OCI-LY7 (cell line): ENCODE measurements around the gene AMPD3. TPM values are rescaled to one million over a fixed set of nuclear protein-coding genes. Genes with fewer than 3 reads are reported as not detected.

Experiments used
- BruUV-seq: library from RNA; stranded (reverse); fragments of 400-500 nt; replicated peaks from 2 replicates; lab custom pipeline; 2021; lab: Mats Ljungman, UMichigan
- CTCF ChIA-PET: fragments of 300-600 bp; sonication (Branson Sonifier 250); formaldehyde crosslinking; loops from one replicate; lab custom pipeline; 2022; ENCODE audit warnings: antibody characterized with exemption; ENCODE audit not compliant: unreplicated experiment; lab: Charles Lee
- POLR2A ChIA-PET: fragments of 300-600 bp; sonication (Branson Sonifier 250); formaldehyde crosslinking; loops from one replicate; lab custom pipeline; 2022; ENCODE audit warnings: antibody characterized with exemption; lab: Charles Lee
- DNase-seq: peaks from one replicate; pipeline ENCODE4 v3.0.0-alpha.2; 2015; ENCODE audit warnings: low spot score
- H2AFZ ChIP-seq: fragments of 200-600 bp; sonication (generic), shearing (Covaris generic); 2 replicates; pipeline ENCODE4 v1.6.1; 2014; ENCODE audit warnings: mild to moderate bottlenecking, antibody characterized with exemption, low read length, moderate library complexity
- H3K27ac ChIP-seq: fragments of 200-600 bp; sonication (generic); 2 replicates; pipeline ENCODE4 v1.5.1; 2014; ENCODE audit warnings: mixed run types, low read depth, mild to moderate bottlenecking, moderate library complexity, low read length, inconsistent platforms; ENCODE audit not compliant: poor library complexity, severe bottlenecking
- H3K36me3 ChIP-seq: fragments of 200-600 bp; sonication (generic); 2 replicates; pipeline ENCODE4 v1.6.1; 2014; ENCODE audit warnings: mild to moderate bottlenecking, antibody characterized with exemption, low read length, moderate library complexity, mixed read lengths; ENCODE audit not compliant: insufficient read depth
- H3K4me1 ChIP-seq: fragments of 200-600 bp; sonication (generic); 2 replicates; pipeline ENCODE4 v1.5.1; 2014; ENCODE audit warnings: mild to moderate bottlenecking, low read length; ENCODE audit not compliant: insufficient read depth, poor library complexity, severe bottlenecking
- H3K4me2 ChIP-seq: fragments of 200-600 bp; sonication (generic); 2 replicates; pipeline ENCODE4 v1.6.1; 2014; ENCODE audit warnings: mild to moderate bottlenecking, low read length
- H3K4me3 ChIP-seq: fragments of 200-600 bp; sonication (generic); 2 replicates; pipeline ENCODE4 v1.5.1; 2014; ENCODE audit warnings: mild to moderate bottlenecking, low read depth, low read length; ENCODE audit not compliant: poor library complexity, severe bottlenecking
- H3K79me2 ChIP-seq: fragments of 200-600 bp; sonication (generic); 2 replicates; pipeline ENCODE4 v1.6.1; 2016; ENCODE audit warnings: low read depth, mild to moderate bottlenecking, low read length, moderate library complexity, mixed read lengths; ENCODE audit not compliant: insufficient read depth
- H3K9me2 ChIP-seq: fragments of 200-600 bp; sonication (generic); 2 replicates; pipeline ENCODE4 v1.6.1; 2016; ENCODE audit warnings: mild to moderate bottlenecking, low read length, mixed read lengths; ENCODE audit not compliant: insufficient read depth
- H3K9me3 ChIP-seq: fragments of 200-600 bp; sonication (generic); 2 replicates; pipeline ENCODE4 v1.6.1; 2014; ENCODE audit warnings: mild to moderate bottlenecking, mixed run types, low read length, mixed read lengths
- H4K20me1 ChIP-seq: fragments of 200-600 bp; sonication (generic); 2 replicates; pipeline ENCODE4 v1.6.1; 2014; ENCODE audit warnings: mild to moderate bottlenecking, antibody characterized with exemption, low read length, moderate library complexity, mixed read lengths; ENCODE audit not compliant: insufficient read depth
- EZH2phosphoT487 ChIP-seq: fragments of 200-600 bp; sonication (generic); IDR thresholded peaks from 2 replicates; pipeline ENCODE4 v1.6.1; 2018; ENCODE audit warnings: low read depth, borderline replicate concordance, mild to moderate bottlenecking, mixed run types, antibody characterized with exemption, low read length, moderate library complexity, mixed read lengths
- intact Hi-C: fragments of 100-400 bp; cut with micrococcal nuclease; formaldehyde crosslinking; loops from one replicate; pipeline ENCODE4 v1.10.0; 2022; ENCODE audit not compliant: unreplicated experiment
- total RNA-seq, 2 experiments: library from RNA; depleted of rRNA in 1 of 2; stranded (reverse); fragments of >200 nt in 1 of 2; shearing (Covaris generic) in 1 of 2; gene quantifications; 2 replicates each; pipeline ENCODE4 v1.2.3, GENCODE V29; 2014 to 2022
- TF ChIP-seq, protein P1 (sequence below): fragments of 200-600 bp; sonication (generic); conservative IDR thresholded peaks from 2 replicates; pipeline ENCODE4 v1.5.1; 2014; ENCODE audit warnings: mild to moderate bottlenecking, antibody characterized with exemption, low read length, moderate library complexity, mixed read lengths

The AMPD3 gene
- total RNA-seq, 2 experiments from 2014 or later = 13.5 to 25.6 TPM

DNA sequence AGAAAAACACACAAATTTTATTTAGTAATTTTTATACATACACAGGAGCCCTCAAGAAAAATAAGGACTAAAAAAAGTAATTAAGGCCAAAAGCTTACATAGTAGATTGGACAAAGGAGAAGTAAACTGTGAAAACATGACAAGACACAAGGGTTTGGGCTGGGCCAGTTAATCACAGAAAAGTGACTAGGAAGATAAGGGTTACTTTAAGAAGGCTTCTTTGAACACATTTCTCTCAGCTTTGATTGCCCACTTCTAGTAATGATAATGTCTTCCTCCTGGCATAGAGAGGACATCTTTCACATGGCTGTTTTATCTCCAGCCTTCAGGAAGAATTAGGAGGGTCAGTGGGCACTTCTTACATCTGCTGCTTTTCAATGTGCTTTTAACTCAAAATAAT is 82.5 kb downstream of the AMPD3 start:
- POLR2A ChIA-PET = interaction anchor here (0.9 kb wide), 1 partner anchor 59 kb away, joined by 3 read pairs; no protein-coding TSS in a partner anchor
- intact Hi-C loops = no loop called here

DNA sequence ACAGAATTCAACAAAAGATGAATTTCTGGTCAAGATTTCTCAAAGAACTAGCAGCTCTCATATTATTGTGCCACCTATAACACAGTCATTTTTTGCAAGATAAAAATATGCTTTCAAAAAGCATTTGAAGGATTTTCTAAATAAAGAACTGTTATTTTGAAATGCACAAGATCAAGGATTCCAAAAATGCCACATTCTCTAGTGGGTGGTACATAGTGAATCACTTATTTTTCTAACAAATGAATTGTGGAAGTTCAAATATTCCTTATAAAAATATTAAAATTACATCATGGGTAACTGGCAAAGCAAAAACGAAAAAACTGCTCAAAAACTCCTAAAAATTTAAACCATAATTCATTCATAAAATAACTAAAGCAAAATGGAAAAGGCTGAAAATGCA is 83.9 kb downstream of the AMPD3 start:
- Histone ChIP-seq H3K4me2 (no peak overlapping the region), H3K36me3 (peaks cover under 1% of the 10 kb centered on the region; the same call in 1 of the 2 replicates), H3K9me3 (peaks cover 6% of the 10 kb centered on the region; the same call in 1 of the 2 replicates), H3K4me1 (peaks cover 7% of the 10 kb centered on the region), H2AFZ (no peak overlapping the region), H3K79me2 (no peaks in the 10 kb centered on the region), H3K27ac (no peak overlapping the region), H3K9me2 (no peaks in the 10 kb centered on the region), H4K20me1 (no peaks in the 10 kb centered on the region), H3K4me3 (no peak overlapping the region)
- BruUV-seq = TSS peak; percentile 61
- TF ChIP-seq, protein P1, sequence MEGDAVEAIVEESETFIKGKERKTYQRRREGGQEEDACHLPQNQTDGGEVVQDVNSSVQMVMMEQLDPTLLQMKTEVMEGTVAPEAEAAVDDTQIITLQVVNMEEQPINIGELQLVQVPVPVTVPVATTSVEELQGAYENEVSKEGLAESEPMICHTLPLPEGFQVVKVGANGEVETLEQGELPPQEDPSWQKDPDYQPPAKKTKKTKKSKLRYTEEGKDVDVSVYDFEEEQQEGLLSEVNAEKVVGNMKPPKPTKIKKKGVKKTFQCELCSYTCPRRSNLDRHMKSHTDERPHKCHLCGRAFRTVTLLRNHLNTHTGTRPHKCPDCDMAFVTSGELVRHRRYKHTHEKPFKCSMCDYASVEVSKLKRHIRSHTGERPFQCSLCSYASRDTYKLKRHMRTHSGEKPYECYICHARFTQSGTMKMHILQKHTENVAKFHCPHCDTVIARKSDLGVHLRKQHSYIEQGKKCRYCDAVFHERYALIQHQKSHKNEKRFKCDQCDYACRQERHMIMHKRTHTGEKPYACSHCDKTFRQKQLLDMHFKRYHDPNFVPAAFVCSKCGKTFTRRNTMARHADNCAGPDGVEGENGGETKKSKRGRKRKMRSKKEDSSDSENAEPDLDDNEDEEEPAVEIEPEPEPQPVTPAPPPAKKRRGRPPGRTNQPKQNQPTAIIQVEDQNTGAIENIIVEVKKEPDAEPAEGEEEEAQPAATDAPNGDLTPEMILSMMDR = no peak
- no peak for TF ChIP-seq EZH2phosphoT487
- intact Hi-C loops = no loop called here
- POLR2A ChIA-PET = no interaction called here
- CTCF ChIA-PET = no interaction called here
- DNase-seq = no peak

More for the DNA sequence above, 82.5 kb downstream of the AMPD3 start:
- H3K36me3 ChIP-seq = peaks cover 6% of the 10 kb centered on the region; the same call in 1 of the 2 replicates
- H3K4me1 ChIP-seq = peaks cover 7% of the 10 kb centered on the region
- no peaks in the 10 kb centered on the region for H4K20me1 ChIP-seq
- no peaks in the 10 kb centered on the region for H3K79me2 ChIP-seq
- H3K9me2 ChIP-seq = no peaks in the 10 kb centered on the region
- CTCF ChIA-PET = no interaction called here
- TF ChIP-seq, protein P1 = no peak
- no peak for TF ChIP-seq EZH2phosphoT487
- no peak overlapping the region for H3K4me2 ChIP-seq
- no peak for DNase-seq
- H3K4me3 ChIP-seq = no peak overlapping the region
- no TSS peak for BruUV-seq
- H3K9me3 ChIP-seq = no peaks in the 10 kb centered on the region
- H3K27ac ChIP-seq = no peak overlapping the region
- no peak overlapping the region for H2AFZ ChIP-seq

DNA sequence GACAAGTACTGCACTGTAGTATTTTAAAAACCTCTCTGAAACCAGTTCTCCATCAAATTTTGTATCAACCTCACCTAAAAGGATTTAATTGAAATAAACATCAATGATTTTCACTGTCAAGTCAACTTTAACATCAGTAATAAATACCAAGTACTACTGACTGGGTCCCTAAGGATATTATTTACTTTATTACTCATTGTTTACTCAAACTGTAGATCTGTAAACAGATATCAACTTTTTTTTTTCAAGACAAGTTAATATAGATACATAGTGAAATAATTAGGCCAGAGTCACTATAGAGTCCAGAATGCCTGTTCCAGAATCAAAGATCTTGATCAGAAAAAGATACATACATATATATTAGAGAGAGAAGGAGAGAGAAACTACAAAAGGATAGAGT is 84.3 kb downstream of the AMPD3 start:
- POLR2A ChIA-PET = interaction anchor here (1.2 to 3.7 kb wide), 5 partner anchors 12 to 83 kb away, joined by 4 to 24 read pairs (median 6); partner anchors contain the start of gene AMPD3
- TF ChIP-seq EZH2phosphoT487 = no peak
- Histone ChIP-seq H3K4me1 (peaks cover 7% of the 10 kb centered on the region), H3K9me3 (peaks cover 7% of the 10 kb centered on the region; the same call in 1 of the 2 replicates), H3K4me2 (no peak overlapping the region), H3K4me3 (no peak overlapping the region), H4K20me1 (no peaks in the 10 kb centered on the region), H3K79me2 (no peaks in the 10 kb centered on the region), H3K9me2 (no peaks in the 10 kb centered on the region), H2AFZ (no peak overlapping the region), H3K27ac (no peak overlapping the region), H3K36me3 (no peaks in the 10 kb centered on the region)
- CTCF ChIA-PET = no interaction called here
- intact Hi-C loops = no loop called here
- no TSS peak for BruUV-seq
- no peak for DNase-seq
